Tibial nerve (tissue), 4 donors: ENCODE results near the gene NMNAT3.

ENCODE experiments used
- CTCF ChIP-seq, 5 experiments: fragments of 200-600 bp in 3 of 5; fragments of 450-650 bp in 2 of 5; sonication (generic) in 3 of 5; IDR thresholded peaks; one replicate each; pipeline ENCODE4 v1.5.1; 2016 to 2019; ENCODE audit warnings: antibody characterized with exemption in 5 of 5, mild to moderate bottlenecking in 3 of 5, moderate library complexity in 2 of 5
- EP300 ChIP-seq, 2 donors: sonication (generic); formaldehyde crosslinking; IDR thresholded peaks; one replicate each; pipeline ENCODE4 v1.6.1; 2017; ENCODE audit warnings: antibody characterized with exemption in 2 of 2, mild to moderate bottlenecking in 1 of 2
- POLR2A ChIP-seq, 2 donors: fragments of 450-650 bp; IDR thresholded peaks; one replicate each; pipeline ENCODE4 v1.6.1; 2017; ENCODE audit warnings: antibody characterized with exemption in 2 of 2, mild to moderate bottlenecking in 2 of 2, moderate library complexity in 2 of 2

- TF ChIP-seq CTCF (IDR thresholded peaks at IDR 0.05) (no peak), POLR2A (IDR thresholded peaks at IDR 0.05) (no peak), EP300 (IDR thresholded peaks at IDR 0.05) (no peak)
Measured at GRCh38 chr3:139672884-139673283, 4.9 kb downstream of the NMNAT3 start.
